Skeletal muscle satellite cell (primary cell): ENCODE data around the gene HCFC1R1. TPM values are rescaled to one million over a fixed set of nuclear protein-coding genes. Genes with fewer than 3 reads are reported as not detected.
A peak's percentile ranks its signal among the peaks of the same experiment; 100 is the strongest.
"Not testable (repeated sequence)": the region's sequence is repeated elsewhere in the genome, so short reads cannot be mapped to it uniquely, and the experiment has no call there.

ENCODE experiments used
- H3K27me3 ChIP-seq: 2 replicates; pipeline ENCODE4 v1.7.0; 2013; ENCODE audit warnings: low read length; ENCODE audit not compliant: control insufficient read depth, insufficient read depth
- H3K36me3 ChIP-seq: 2 replicates; pipeline ENCODE4 v1.7.0; 2013; ENCODE audit warnings: mild to moderate bottlenecking, control low read depth, low read length; ENCODE audit not compliant: insufficient read depth
- H3K4me1 ChIP-seq: 2 replicates; pipeline ENCODE4 v1.7.0; 2013; ENCODE audit warnings: low read length; ENCODE audit not compliant: control insufficient read depth, insufficient read depth
- H3K4me2 ChIP-seq: 2 replicates; pipeline ENCODE4 v1.7.0; 2013; ENCODE audit warnings: mild to moderate bottlenecking, low read length
- H3K4me3 ChIP-seq: 2 replicates; pipeline ENCODE4 v1.7.0; 2013; ENCODE audit warnings: low read length
- H3K9ac ChIP-seq: 2 replicates; pipeline ENCODE4 v1.7.0; 2013; ENCODE audit warnings: mild to moderate bottlenecking, low read depth, low read length, moderate library complexity
- H3K9me3 ChIP-seq: replicated peaks from 2 replicates; pipeline ENCODE4 v1.7.0; 2013; ENCODE audit warnings: mild to moderate bottlenecking, control low read depth, low read length
- total RNA-seq: library from RNA; depleted of rRNA; stranded (reverse); fragments of >200 nt; gene quantifications from 2 replicates; pipeline ENCODE4 v1.2.3, GENCODE V29; 2012; rRNA removed

HCFC1R1 gene, protein sequence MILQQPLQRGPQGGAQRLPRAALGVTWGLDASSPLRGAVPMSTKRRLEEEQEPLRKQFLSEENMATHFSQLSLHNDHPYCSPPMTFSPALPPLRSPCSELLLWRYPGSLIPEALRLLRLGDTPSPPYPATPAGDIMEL
- 6.3 and 9.4 TPM in 2 replicates for total RNA-seq

DNA sequence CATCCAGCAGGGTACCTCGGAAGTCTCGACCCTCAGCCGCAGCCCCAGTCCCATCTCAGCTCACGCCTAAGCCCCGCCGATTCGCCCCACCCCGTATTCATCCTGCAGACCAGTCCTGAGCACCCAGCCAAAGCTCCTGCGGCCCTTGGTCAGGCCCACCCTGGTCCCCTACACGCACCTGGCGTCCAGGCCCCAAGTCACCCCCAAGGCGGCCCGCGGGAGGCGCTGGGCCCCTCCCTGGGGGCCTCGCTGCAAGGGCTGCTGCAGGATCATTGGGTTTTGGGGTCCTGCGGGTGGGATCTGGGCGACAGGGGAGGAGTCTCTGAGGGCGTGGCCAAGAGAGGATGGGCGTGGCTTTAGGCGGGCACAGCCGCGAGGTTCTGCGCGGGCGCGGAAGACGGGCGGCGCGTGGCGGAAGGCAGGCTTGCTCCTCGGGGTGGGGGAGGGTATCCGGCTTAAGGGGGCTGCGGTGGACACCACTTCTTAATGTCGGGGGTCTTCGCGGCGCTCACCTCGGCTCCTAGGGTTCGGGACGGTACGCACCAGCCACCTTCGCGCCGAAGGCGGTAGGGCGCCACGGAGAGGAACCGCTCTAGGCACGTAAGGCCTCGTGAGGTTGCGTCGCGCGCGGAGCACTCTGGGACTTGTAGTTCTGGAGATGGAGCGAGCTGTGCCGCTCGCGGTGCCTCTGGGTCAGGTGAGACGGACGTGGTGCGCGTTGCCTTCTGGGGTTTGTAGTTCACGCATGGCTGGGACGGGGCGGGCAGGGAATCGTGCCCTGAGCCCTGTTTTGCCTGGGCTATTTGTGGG, at the start of gene HCFC1R1, which contains the start of gene THOC6:
Gene HCFC1R1 (minus strand): TSS at position 274 of the 810 bp plus-strand sequence. CDS start 1 bp downstream, at position 273.
Gene THOC6 (plus strand): TSS at position 367 of the 810 bp plus-strand sequence. CDS start 292 bp downstream, at position 659.
- peak within 1 kb of the TSS; percentile 96 for H3K4me2 ChIP-seq
- H3K4me1 ChIP-seq, result peaks cover 21% of the 10 kb centered on the region
- H3K36me3 ChIP-seq, result peaks cover 29% of the 10 kb centered on the region
- peaks cover under 1% of the 10 kb centered on the region for H3K27me3 ChIP-seq
- no peaks in the 10 kb centered on the region for H3K9me3 ChIP-seq
- peak within 1 kb of the TSS; percentile 100 for H3K9ac ChIP-seq
- peak within 1 kb of the TSS; percentile 97 for H3K4me3 ChIP-seq

DNA sequence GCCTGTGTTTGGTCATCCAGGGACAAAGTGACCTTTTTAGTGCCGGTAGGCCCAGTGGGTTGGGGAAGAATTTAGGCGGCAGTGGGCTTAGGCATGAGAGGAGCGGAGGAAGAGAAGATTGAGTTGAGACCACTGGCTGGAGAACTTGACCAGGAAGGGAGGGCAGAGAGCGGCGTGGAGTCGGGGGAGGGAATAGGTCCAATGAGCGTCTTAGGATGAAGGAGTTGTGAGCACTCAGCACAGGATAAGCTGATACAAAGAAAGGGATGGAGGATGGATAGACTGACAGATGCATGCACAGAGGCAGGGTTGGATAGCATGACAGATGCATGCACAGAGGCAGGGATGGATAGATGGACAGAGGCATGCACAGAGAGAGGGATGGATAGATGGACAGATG, 49.7 kb upstream of the HCFC1R1 start:
- no peaks in the 10 kb centered on the region for H3K9me3 ChIP-seq
- H3K4me3 ChIP-seq, result no peak overlapping the region
- no peak overlapping the region for H3K4me2 ChIP-seq
- no peaks in the 10 kb centered on the region for H3K36me3 ChIP-seq
- peaks cover 41% of the 10 kb centered on the region for H3K27me3 ChIP-seq
- H3K9ac ChIP-seq, result no peak overlapping the region
- no peaks in the 10 kb centered on the region for H3K4me1 ChIP-seq

DNA sequence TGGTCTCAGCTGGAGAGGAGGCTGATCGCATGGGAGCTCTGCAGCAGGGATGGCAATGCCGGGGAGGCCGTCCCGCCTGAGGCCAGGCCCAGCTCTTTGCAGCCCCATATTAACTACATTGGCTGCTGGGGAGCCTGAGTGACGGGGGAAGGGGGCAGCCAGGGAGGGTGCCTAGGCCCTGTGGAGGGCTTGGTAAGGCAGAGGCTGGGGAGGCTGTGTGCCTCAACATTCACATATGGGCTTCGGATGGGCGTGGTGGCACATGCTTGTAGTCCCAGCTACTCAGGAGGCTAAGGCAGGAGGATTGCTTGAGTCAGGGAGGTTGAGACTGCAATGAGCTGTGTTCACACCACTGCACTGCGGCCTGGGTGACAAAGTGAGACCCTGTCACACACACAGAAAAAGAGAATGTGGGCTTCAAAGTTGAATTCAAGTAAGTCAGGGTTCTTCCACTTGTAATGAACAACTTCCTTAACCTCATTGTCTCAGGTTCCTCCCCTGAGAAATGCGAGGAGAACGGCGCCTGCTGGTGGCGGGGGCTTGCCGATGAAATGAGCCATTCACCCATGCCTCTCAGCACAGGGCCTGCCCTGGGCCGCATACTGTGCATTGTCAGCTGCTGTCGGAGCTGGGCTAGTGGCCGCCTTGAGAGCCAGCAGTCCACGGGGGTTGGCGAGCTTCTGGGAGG, 49.0 kb upstream of the HCFC1R1 start:
- H3K4me1 ChIP-seq, result not testable (repeated sequence)

DNA sequence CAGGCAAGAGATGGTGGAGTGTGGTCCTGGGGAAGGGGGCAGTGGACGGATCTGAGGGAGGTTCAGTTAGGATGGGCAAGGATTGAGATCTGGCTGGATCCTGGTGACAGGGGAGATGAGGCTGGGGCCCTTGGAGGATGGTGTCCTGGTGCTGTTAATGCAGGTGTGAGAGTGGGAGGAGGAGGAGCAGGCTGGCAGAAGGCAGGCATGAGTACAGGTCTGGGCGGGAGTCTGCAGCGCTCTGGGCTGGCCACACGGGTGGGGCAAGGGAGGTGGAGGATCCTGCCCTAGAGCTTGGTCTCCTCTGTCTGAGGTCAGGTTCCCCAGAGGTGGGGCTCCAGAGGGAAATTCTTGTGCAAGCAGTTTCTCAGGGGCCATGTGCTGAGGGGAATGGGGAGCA, 48.4 kb upstream of the HCFC1R1 start:
- H3K27me3 ChIP-seq, result peaks cover 36% of the 10 kb centered on the region
- H3K36me3 ChIP-seq, H3K4me2 ChIP-seq, H3K9me3 ChIP-seq, H3K9ac ChIP-seq, H3K4me3 ChIP-seq, H3K4me1 ChIP-seq: not testable (repeated sequence)

More for the DNA sequence above, 49.0 kb upstream of the HCFC1R1 start:
- H3K9me3 ChIP-seq, H3K4me3 ChIP-seq, H3K36me3 ChIP-seq, H3K4me2 ChIP-seq, H3K9ac ChIP-seq: not testable (repeated sequence)
- H3K27me3 ChIP-seq, result peaks cover 40% of the 10 kb centered on the region

DNA sequence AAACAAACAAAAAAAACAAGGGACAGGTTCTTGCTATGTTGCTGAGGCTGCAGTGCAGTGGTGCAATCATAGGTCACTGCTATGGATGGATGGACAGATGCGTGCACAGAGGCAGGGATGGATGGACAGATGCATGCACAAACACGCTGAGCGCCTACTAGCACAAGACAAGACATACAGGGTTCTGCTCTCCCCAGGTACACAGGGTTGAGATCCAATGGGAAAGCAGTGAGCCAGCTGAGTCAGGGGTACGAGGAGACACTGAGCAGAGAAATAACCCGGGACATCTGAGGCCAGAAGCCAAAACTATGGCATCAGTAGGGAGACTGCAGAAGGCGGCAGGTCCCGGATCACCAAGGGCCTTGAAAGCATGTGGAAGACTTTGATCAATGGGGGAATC, 47.9 kb upstream of the HCFC1R1 start:
- Histone ChIP-seq H3K36me3 (no peaks in the 10 kb centered on the region), H3K9ac (no peak overlapping the region), H3K9me3 (no peaks in the 10 kb centered on the region), H3K4me2 (no peak overlapping the region), H3K27me3 (peaks cover 31% of the 10 kb centered on the region), H3K4me1 (no peaks in the 10 kb centered on the region), H3K4me3 (no peak overlapping the region)

DNA sequence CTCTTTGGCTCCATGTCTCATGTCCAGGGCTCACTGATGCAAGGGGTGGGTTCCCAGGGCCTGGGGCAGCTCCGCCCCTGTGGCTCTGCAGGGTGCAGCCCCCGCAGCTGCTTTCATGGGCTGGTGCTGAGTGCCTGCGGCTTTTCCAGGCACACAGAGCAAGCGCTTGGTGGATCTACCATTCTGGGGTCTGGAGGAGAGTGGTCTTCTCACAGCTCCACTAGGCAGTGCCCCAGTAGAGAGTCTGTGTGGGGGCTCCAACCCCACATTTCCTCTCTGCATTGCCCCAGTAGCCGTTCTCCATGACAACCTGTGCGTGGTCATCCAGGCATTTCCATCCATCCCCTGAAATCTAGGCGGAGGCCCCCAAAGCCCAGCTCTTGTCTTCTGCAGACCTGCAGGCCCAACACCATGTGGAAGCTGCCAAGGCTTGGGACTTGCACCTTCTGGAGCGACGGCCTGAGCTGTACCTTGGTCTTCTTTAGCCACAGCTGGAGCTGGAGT, 46.9 kb upstream of the HCFC1R1 start:
- Histone ChIP-seq H3K36me3 (no peaks in the 10 kb centered on the region), H3K27me3 (peaks cover 25% of the 10 kb centered on the region), H3K9me3 (no peaks in the 10 kb centered on the region), H3K4me3 (no peak overlapping the region), H3K4me1 (peaks cover 8% of the 10 kb centered on the region), H3K9ac (no peak overlapping the region), H3K4me2 (no peak overlapping the region)

DNA sequence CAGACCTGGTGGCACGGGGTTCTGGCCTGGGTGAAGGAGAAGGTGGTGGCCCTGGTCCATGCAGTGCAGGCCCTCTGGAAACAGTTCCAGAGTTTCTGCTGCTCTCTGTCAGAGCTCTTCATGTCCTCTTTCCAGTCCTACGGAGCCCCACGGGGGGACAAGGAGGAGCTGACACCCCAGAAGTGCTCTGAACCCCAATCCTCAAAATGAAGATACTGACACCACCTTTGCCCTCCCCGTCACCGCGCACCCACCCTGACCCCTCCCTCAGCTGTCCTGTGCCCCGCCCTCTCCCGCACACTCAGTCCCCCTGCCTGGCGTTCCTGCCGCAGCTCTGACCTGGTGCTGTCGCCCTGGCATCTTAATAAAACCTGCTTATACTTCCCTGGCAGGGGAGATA, 45.4 kb upstream of the HCFC1R1 start:
- not testable (repeated sequence) for H3K36me3 ChIP-seq, H3K4me3 ChIP-seq, H3K4me2 ChIP-seq, H3K9me3 ChIP-seq, H3K9ac ChIP-seq
- Histone ChIP-seq H3K4me1 (peaks cover 17% of the 10 kb centered on the region), H3K27me3 (peaks cover 15% of the 10 kb centered on the region)

DNA sequence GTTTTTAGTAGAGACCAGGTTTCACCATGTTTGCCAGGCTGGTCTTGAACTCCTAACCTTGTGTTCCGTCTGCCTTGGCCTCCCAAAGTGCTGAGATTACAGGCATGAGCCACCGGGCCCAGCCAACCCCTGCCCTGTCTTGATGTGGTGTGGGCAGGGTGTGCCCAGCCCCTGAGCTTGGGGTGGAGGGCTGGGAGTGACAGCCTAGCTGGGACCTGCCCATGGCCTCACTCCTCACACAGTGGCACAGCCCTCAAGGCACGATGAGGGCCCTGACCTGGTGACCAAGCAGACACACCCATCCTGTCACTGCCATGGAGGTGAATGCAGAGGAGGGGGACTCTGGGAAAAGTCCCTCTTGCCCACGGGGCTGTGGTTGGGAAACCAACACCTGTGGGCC, 44.7 kb upstream of the HCFC1R1 start:
- H3K4me3 ChIP-seq, result no peak overlapping the region
- H3K27me3 ChIP-seq, result peaks cover 8% of the 10 kb centered on the region
- H3K36me3 ChIP-seq, result no peaks in the 10 kb centered on the region
- H3K9me3 ChIP-seq, result no peaks in the 10 kb centered on the region
- no peak overlapping the region for H3K9ac ChIP-seq
- H3K4me1 ChIP-seq, result peaks cover 17% of the 10 kb centered on the region
- H3K4me2 ChIP-seq, result no peak overlapping the region

DNA sequence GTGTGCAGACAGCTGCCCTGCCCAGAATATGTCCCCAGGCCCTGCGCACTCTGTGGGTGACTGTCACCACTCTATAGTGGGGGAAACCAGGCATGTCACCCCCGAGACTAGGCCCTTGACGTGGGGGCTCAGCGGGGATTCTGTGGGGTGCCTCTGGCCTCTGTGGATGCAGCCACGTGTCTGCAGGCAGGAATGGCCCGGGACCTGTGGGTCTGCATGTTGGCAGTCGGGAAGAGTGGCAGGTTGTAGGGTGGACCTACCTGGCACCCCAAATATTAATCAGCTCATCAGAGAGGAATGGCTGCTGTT, 42.7 kb upstream of the HCFC1R1 start:
- peak overlapping the region; percentile 57 for H3K9ac ChIP-seq
- no peaks in the 10 kb centered on the region for H3K9me3 ChIP-seq
- H3K4me2 ChIP-seq, result peak overlapping the region; percentile 69
- no peaks in the 10 kb centered on the region for H3K36me3 ChIP-seq
- H3K27me3 ChIP-seq, result peaks cover 5% of the 10 kb centered on the region
- peak overlapping the region; percentile 64 for H3K4me3 ChIP-seq
- peaks cover 17% of the 10 kb centered on the region for H3K4me1 ChIP-seq

DNA sequence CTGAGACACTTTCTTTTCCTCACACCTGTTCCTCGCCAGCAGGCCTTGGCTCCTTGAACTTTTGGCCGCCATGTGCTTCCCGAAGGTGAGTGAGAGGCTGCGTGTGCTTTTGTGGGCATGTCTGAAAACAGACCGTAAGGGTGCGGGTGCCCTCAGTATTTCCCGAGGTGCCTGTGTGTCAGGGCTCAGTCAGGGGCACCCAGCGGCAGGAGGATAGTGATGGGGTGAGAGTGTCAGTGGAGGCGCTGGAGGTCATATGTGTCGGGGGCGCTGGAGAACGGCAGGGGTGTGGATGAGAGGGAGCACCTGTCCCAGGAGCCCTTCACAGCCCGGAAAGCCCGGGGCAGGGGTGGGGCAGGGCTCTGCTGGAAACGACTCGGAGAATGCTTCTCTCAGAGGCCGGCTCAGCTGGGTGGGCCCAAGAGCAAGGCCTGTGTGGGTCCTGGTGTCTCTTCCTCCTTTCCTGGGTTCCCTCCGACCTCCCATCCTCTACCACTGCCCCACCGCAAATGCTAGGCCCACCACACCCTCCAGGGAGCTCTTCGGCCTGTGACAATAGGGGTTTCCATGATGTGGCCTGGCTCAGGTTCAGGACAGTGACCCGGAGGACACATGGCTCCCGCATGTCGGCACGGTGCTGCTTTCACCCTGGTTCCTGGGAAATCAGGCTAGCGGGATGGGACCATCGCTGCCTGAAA, 42.1 kb upstream of the HCFC1R1 start:
- Histone ChIP-seq H3K4me1 (peaks cover 17% of the 10 kb centered on the region), H3K36me3 (no peaks in the 10 kb centered on the region), H3K4me3 (peak overlapping the region; percentile 64), H3K9ac (peak overlapping the region; percentile 57), H3K27me3 (peaks cover 4% of the 10 kb centered on the region), H3K4me2 (peak overlapping the region; percentile 69), H3K9me3 (no peaks in the 10 kb centered on the region)
